Thymus (tissue), 11 donors: ENCODE data around the gene BNIP5. TPM values are rescaled to one million over a fixed set of nuclear protein-coding genes. Genes with fewer than 3 reads are reported as not detected.

Experiments
- DNase-seq, 9 donors: peaks; one replicate each; pipeline ENCODE4 v3.0.0-alpha.2; 2013; ENCODE audit warnings: low spot score in 9 of 9, low read depth in 6 of 9, missing footprints in 1 of 9
- H3K27ac ChIP-seq, 2 donors: one replicate each; pipeline ENCODE4 v1.5.1; 2013; ENCODE audit warnings: control low read depth in 1 of 2, low read depth in 1 of 2, low read length in 1 of 2, mild to moderate bottlenecking in 1 of 2, moderate library complexity in 1 of 2
- H3K27me3 ChIP-seq, 2 donors: one replicate each; pipeline ENCODE4 v1.5.1; 2013; ENCODE audit warnings: low read length in 1 of 2; ENCODE audit not compliant: control insufficient read depth in 2 of 2, insufficient read depth in 1 of 2
- H3K36me3 ChIP-seq, 2 donors: one replicate each; pipeline ENCODE4 v1.5.1; 2013; ENCODE audit warnings: low read length in 1 of 2, mild to moderate bottlenecking in 1 of 2, moderate library complexity in 1 of 2; ENCODE audit not compliant: control insufficient read depth in 2 of 2, insufficient read depth in 2 of 2
- H3K4me1 ChIP-seq, 2 donors: one replicate each; pipeline ENCODE4 v1.5.1; 2013; ENCODE audit warnings: low read length in 2 of 2; ENCODE audit not compliant: control insufficient read depth in 2 of 2, insufficient read depth in 2 of 2
- H3K4me3 ChIP-seq, 2 donors: one replicate each; pipeline ENCODE4 v1.5.1; 2013; ENCODE audit warnings: low read length in 2 of 2, control low read depth in 1 of 2, mild to moderate bottlenecking in 1 of 2
- H3K9me3 ChIP-seq, 2 donors: one replicate each; pipeline ENCODE4 v1.5.1; 2013; ENCODE audit warnings: low read length in 1 of 2, mild to moderate bottlenecking in 1 of 2; ENCODE audit not compliant: control insufficient read depth in 2 of 2, insufficient read depth in 1 of 2
- WGBS: extraction: QIAGEN DNeasy Blood & Tissue Kit; methylation state at CpG from one replicate; pipeline ENCODE4 v1.1.7; 2013; 5-methylcytosine and 5-hydroxymethylcytosine counted together
- polyA plus RNA-seq: library from polyadenylated mRNA; stranded (reverse); fragments of 200-250 nt; gene quantifications from one replicate; pipeline ENCODE4 v1.2.3, GENCODE V29; 2013
- total RNA-seq: library from RNA; stranded (reverse); fragments of 120-200 nt; gene quantifications from one replicate; pipeline ENCODE4 v1.2.4, GENCODE V29; 2013
- donor health status: healthy.

BNIP5 gene
- total and polyA plus RNA-seq, 2 donors: 0.14 to 0.23 TPM

GRCh38 chr6:36273067-36273466 lies 63.6 kb downstream of the BNIP5 start:
- no peak for DNase-seq
- WGBS: 98% methylated on average over 5 of the region's 5 CpGs
- no peaks in the 10 kb centered on the region for H3K36me3 ChIP-seq
- H3K4me3 ChIP-seq: no peak overlapping the region
- no peak overlapping the region for H3K27ac ChIP-seq
- H3K4me1 ChIP-seq: no peaks in the 10 kb centered on the region
- no peaks in the 10 kb centered on the region for H3K9me3 ChIP-seq
- peaks cover 0 to 30% of the 10 kb centered on the region in 2 donors for H3K27me3 ChIP-seq

GRCh38 chr6:36272234-36272633 lies 64.5 kb downstream of the BNIP5 start:
- no peak for DNase-seq
- no peaks in the 10 kb centered on the region for H3K9me3 ChIP-seq
- 91% methylated on average over 8 of the region's 8 CpGs for WGBS
- H3K36me3 ChIP-seq: no peaks in the 10 kb centered on the region
- H3K4me3 ChIP-seq: no peak overlapping the region
- peaks cover 0 to 26% of the 10 kb centered on the region in 2 donors for H3K27me3 ChIP-seq
- H3K27ac ChIP-seq: no peak overlapping the region
- no peaks in the 10 kb centered on the region for H3K4me1 ChIP-seq

GRCh38 chr6:36269834-36270705 lies 66.6 kb downstream of the BNIP5 start, which contains the start of gene PNPLA1:
PNPLA1 (plus strand) TSS chr6:36270060; CDS start chr6:36270460, 400 bp downstream.
- Histone ChIP-seq H3K27ac (no peak within 1 kb of the TSS), H3K9me3 (no peaks in the 10 kb centered on the region), H3K4me3 (no peak within 1 kb of the TSS), H3K27me3 (peaks cover 0 to 24% of the 10 kb centered on the region in 2 donors), H3K36me3 (no peaks in the 10 kb centered on the region), H3K4me1 (no peaks in the 10 kb centered on the region)
- 87% methylated on average over 32 of the region's 32 CpGs for WGBS
- no peak for DNase-seq

DNA sequence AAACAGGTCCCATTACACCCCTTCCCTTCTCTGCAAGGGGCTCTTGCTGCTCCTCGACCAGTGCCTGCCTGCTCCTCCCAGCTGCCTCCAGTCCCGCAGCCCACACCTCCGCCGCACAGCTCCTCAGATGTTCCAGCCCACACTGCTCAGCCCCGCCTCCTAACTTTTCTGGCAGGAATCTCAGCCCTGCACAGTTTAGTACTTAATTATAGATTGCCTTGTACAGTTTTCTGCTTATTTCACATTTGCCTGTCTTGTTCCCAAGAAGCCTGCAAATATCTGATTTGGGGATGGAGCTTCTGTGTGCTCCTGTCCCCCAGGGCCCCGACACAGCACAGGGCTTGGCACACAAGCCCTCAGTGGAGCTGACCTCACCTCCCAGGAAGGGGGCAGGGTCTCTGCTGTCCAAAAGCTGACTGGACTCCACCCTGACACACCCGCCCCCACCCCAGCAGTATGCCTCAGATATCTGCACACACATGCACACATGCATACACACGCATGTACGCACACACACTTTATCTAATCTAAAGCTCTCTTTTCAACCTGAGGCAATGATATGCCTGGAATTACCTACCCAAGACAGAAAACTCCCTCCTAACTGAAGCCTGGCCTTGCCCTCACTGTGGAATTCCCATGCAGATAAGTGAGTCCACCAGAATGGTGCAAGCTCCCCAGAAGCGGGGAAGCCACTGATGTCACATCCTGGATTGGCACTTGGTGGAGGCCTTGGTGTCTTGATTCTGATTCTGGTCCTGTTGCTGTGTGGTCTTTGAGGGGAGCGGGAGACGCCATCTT lies 68.0 kb downstream of the BNIP5 start:
- H3K4me1 ChIP-seq: no peaks in the 10 kb centered on the region
- H3K9me3 ChIP-seq: no peaks in the 10 kb centered on the region
- DNase-seq: no peak
- no peaks in the 10 kb centered on the region for H3K36me3 ChIP-seq
- H3K4me3 ChIP-seq: no peak overlapping the region
- H3K27ac ChIP-seq: no peak overlapping the region
- peaks cover 0 to 24% of the 10 kb centered on the region in 2 donors for H3K27me3 ChIP-seq
- 91% methylated on average over 12 of the region's 12 CpGs for WGBS

DNA sequence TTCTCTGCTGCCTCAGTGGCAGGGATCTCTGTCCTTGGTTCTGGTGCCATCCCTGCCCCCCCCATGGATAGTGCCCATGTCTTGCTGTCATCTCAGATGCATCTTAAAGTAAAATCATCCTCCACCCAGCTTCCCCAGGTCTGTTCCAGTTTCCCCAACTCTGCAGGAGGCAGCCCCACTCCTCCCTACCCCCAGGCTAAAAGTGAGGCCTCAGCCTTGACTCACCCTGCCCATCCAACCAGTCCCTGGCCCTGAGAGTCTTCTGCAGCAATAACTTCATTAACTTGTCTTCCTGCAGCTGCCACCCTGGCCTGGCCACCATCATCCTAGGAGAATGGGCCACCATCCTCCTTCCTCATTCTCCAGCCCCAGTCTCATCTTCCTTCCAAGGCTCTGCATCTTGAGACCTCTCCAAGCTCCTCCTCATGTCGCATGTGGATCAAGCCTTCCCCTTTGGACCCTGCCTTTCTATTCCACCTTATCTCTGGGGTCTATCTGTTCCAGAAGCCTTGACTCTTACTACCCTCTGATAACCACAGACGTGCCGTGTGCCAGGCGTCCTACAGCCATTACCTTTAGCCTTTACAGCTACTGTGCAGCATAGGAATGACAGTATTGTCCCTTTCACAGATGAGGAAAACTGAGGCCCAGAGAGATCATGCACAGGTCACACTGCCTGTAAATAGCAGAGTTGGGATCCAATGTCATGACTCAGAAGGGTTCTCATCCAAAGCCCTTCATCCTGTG lies 68.8 kb downstream of the BNIP5 start:
- no peak overlapping the region for H3K4me3 ChIP-seq
- no peaks in the 10 kb centered on the region for H3K36me3 ChIP-seq
- no peaks in the 10 kb centered on the region for H3K9me3 ChIP-seq
- no peak for DNase-seq
- H3K4me1 ChIP-seq: no peaks in the 10 kb centered on the region
- peaks cover 0 to 22% of the 10 kb centered on the region in 2 donors for H3K27me3 ChIP-seq
- WGBS: 98% methylated on average over 4 of the region's 4 CpGs
- H3K27ac ChIP-seq: no peak overlapping the region

DNA sequence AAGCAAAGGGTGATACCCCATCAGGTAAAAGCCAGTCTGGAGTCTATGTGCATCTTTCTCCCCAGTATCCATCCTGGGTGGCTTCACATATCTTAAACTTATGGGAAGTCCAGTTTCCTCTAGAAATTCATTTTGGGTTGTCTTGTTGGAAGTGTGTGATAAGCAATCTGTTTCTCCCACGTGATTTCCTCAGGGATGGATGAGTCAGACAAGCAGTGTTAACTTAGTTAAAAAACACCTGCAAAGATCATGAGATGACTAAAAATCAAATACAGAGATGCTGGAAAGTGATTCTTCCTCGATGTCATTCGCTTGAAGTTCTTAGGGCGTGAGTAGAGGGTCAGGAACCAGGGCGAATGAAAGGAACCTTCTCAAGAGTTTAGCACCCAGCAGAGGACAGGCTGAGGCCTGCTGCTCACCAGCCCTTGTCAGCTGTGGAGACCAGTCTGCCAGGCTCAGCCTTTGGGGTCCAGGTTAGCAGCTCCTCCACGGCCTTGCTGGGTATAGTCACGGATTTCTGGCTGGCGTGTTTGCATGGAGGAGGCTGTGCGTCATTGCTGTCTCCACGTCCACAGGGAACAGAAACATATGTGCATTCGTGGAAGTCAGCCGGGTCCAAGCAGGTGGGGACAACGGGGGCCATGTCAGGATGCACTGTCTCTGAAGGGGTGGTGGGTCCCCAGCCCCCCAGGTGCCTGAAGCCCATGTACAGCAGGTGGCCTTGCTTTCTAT lies 69.6 kb downstream of the BNIP5 start:
- no peaks in the 10 kb centered on the region for H3K9me3 ChIP-seq
- no peak overlapping the region for H3K4me3 ChIP-seq
- no peak for DNase-seq
- H3K27me3 ChIP-seq: peaks cover 0 to 24% of the 10 kb centered on the region in 2 donors
- H3K4me1 ChIP-seq: no peaks in the 10 kb centered on the region
- 96% methylated on average over 13 of the region's 13 CpGs for WGBS
- H3K36me3 ChIP-seq: no peaks in the 10 kb centered on the region
- H3K27ac ChIP-seq: no peak overlapping the region

Other genes with a start within 250 kb of the BNIP5 start
- 8.5 TPM for gene MAPK13, start 206.4 kb downstream of the BNIP5 start, total RNA-seq
- gene MAPK13, start 206.4 kb downstream of the BNIP5 start, polyA plus RNA-seq: 30.1 TPM
- gene BRPF3, start 140.1 kb downstream of the BNIP5 start, total RNA-seq: 5.4 TPM
- 9.9 TPM for gene BRPF3, start 140.1 kb downstream of the BNIP5 start, polyA plus RNA-seq
- 0.09 TPM for gene PNPLA1, start 66.8 kb downstream of the BNIP5 start, total RNA-seq
- gene PNPLA1, start 66.8 kb downstream of the BNIP5 start, polyA plus RNA-seq: 0.21 TPM
- gene ETV7, start 50.8 kb upstream of the BNIP5 start, total RNA-seq: 4.4 TPM
- gene ETV7, start 50.8 kb upstream of the BNIP5 start, polyA plus RNA-seq: 5.5 TPM
- 0.05 TPM for gene PXT1, start 106.0 kb upstream of the BNIP5 start, total RNA-seq
- gene PXT1, start 106.0 kb upstream of the BNIP5 start, polyA plus RNA-seq: 0.05 TPM
- 49.9 TPM for gene KCTD20, start 106.1 kb upstream of the BNIP5 start, total RNA-seq
- 19.5 TPM for gene KCTD20, start 106.1 kb upstream of the BNIP5 start, polyA plus RNA-seq
- gene STK38, start 210.6 kb upstream of the BNIP5 start, total RNA-seq: 20.0 TPM
- gene STK38, start 210.6 kb upstream of the BNIP5 start, polyA plus RNA-seq: 50.0 TPM